OCI-LY3 (cell line): Measurements from ENCODE around the gene TAF4.

ENCODE experiments used
- H2AFZ ChIP-seq: fragments of 200-600, 300-600 bp; shearing (Covaris generic); 2 replicates; pipeline ENCODE4 v1.6.0; 2014; ENCODE audit warnings: antibody characterized with exemption, low read depth, low read length
- H3K27ac ChIP-seq: fragments of 200-600, 300-600 bp; sonication (generic); 2 replicates; pipeline ENCODE4 v1.5.1; 2014; ENCODE audit warnings: mild to moderate bottlenecking, low read length, moderate library complexity, mixed read lengths
- H3K27me3 ChIP-seq: fragments of 200-600, 300-600 bp; sonication (generic); 2 replicates; pipeline ENCODE4 v1.6.1; 2014; ENCODE audit warnings: low read depth, low read length, mixed read lengths
- H3K36me3 ChIP-seq: fragments of 200-600, 300-600 bp; sonication (generic); replicated peaks from 2 replicates; pipeline ENCODE3; 2014; ENCODE audit warnings: low read depth, low read length, mixed read lengths
- H3K4me1 ChIP-seq: fragments of 300-600, 200-600 bp; sonication (generic); 2 replicates; pipeline ENCODE4 v1.6.1; 2014; ENCODE audit warnings: low read length, mixed read lengths
- H3K4me2 ChIP-seq: fragments of 200-600, 300-600 bp; sonication (generic); 2 replicates; pipeline ENCODE4 v1.6.1; 2014; ENCODE audit warnings: low read length, mixed read lengths
- H3K4me3 ChIP-seq: fragments of 300-600, 200-600 bp; sonication (generic); 2 replicates; pipeline ENCODE4 v1.5.1; 2014; ENCODE audit warnings: antibody characterized with exemption, mild to moderate bottlenecking, low read length, moderate library complexity
- H3K79me2 ChIP-seq: fragments of 300-600, 200-600 bp; shearing (Covaris generic); 2 replicates; pipeline ENCODE4 v1.6.1; 2014; ENCODE audit warnings: mild to moderate bottlenecking, low read length, mixed read lengths
- H3K9ac ChIP-seq: fragments of 300-600, 200-600 bp; shearing (Covaris generic); 2 replicates; pipeline ENCODE4 v1.6.0; 2014; ENCODE audit warnings: mild to moderate bottlenecking, low read length, moderate library complexity
- H3K9me3 ChIP-seq: fragments of 200-600, 300-600 bp; shearing (Covaris generic); 2 replicates; pipeline ENCODE4 v1.6.1; 2014; ENCODE audit warnings: low read length, mixed read lengths; ENCODE audit not compliant: insufficient read depth
- H4K20me1 ChIP-seq: fragments of 200-600, 300-600 bp; sonication (generic); 2 replicates; pipeline ENCODE4 v1.6.1; 2016; ENCODE audit warnings: low read length, mixed read lengths; ENCODE audit not compliant: insufficient read depth
- CTCF ChIP-seq: fragments of 200-600, 300-600 bp; sonication (generic); IDR thresholded peaks from 2 replicates; pipeline ENCODE4 v1.5.1; 2014; ENCODE audit warnings: antibody characterized with exemption, low read length, low read depth
- EZH2phosphoT487 ChIP-seq: fragments of 200-600 bp; shearing (Covaris generic); IDR thresholded peaks from 2 replicates; pipeline ENCODE4 v1.6.1; 2018; ENCODE audit warnings: antibody characterized with exemption, mixed run types, low read depth

Gene TAF4

GRCh38 chr20:62065674-62066338, at the start of gene TAF4:
TSS of gene TAF4 (minus strand) at chr20:62065881. CDS start at chr20:62065810, 71 bp downstream.
- peaks cover 20% of the 10 kb centered on the region for H3K36me3 ChIP-seq
- H3K79me2 ChIP-seq, result peaks cover 39% of the 10 kb centered on the region
- H2AFZ ChIP-seq, result peak within 1 kb of the TSS; percentile 88
- peaks cover 36% of the 10 kb centered on the region for H4K20me1 ChIP-seq
- H3K4me1 ChIP-seq, result peaks cover 13% of the 10 kb centered on the region
- no peak for TF ChIP-seq EZH2phosphoT487
- TF ChIP-seq CTCF, result no peak
- no peaks in the 10 kb centered on the region for H3K9me3 ChIP-seq
- H3K27ac ChIP-seq, result peak within 1 kb of the TSS; percentile 34; the same call in 1 of the 2 replicates
- peak within 1 kb of the TSS; percentile 95 for H3K4me3 ChIP-seq
- H3K27me3 ChIP-seq, result peaks cover 4% of the 10 kb centered on the region; the same call in 1 of the 2 replicates
- H3K4me2 ChIP-seq, result peak within 1 kb of the TSS; percentile 94
- H3K9ac ChIP-seq, result peak within 1 kb of the TSS; percentile 87

GRCh38 chr20:62114894-62115293, 49.2 kb upstream of the TAF4 start:
- Histone ChIP-seq H3K9me3 (peaks cover 12% of the 10 kb centered on the region), H3K27me3 (no peaks in the 10 kb centered on the region), H3K36me3 (no peaks in the 10 kb centered on the region)

GRCh38 chr20:62112368-62112767, 46.7 kb upstream of the TAF4 start:
- Histone ChIP-seq H3K9ac (no peak overlapping the region), H3K27me3 (no peaks in the 10 kb centered on the region), H3K4me3 (no peak overlapping the region), H3K4me2 (no peak overlapping the region), H3K27ac (no peak overlapping the region), H2AFZ (no peak overlapping the region), H3K9me3 (peaks cover 20% of the 10 kb centered on the region), H4K20me1 (no peaks in the 10 kb centered on the region), H3K79me2 (no peaks in the 10 kb centered on the region), H3K36me3 (no peaks in the 10 kb centered on the region), H3K4me1 (no peaks in the 10 kb centered on the region)
- TF ChIP-seq EZH2phosphoT487, result no peak
- no peak for TF ChIP-seq CTCF

More at GRCh38 chr20:62114894-62115293, 49.2 kb upstream of the TAF4 start:
- Histone ChIP-seq H3K4me1 (no peaks in the 10 kb centered on the region), H3K9ac (no peak overlapping the region), H3K79me2 (no peaks in the 10 kb centered on the region), H4K20me1 (no peaks in the 10 kb centered on the region), H3K4me2 (no peak overlapping the region), H3K27ac (no peak overlapping the region), H2AFZ (no peak overlapping the region), H3K4me3 (no peak overlapping the region)
- TF ChIP-seq EZH2phosphoT487 (no peak), CTCF (no peak)

- Histone ChIP-seq H3K9me3 (peaks cover 20% of the 10 kb centered on the region), H3K79me2 (no peaks in the 10 kb centered on the region), H3K27ac (no peak overlapping the region), H3K4me2 (no peak overlapping the region), H3K9ac (no peak overlapping the region), H3K27me3 (no peaks in the 10 kb centered on the region), H3K4me3 (no peak overlapping the region), H2AFZ (no peak overlapping the region), H3K36me3 (no peaks in the 10 kb centered on the region), H4K20me1 (no peaks in the 10 kb centered on the region), H3K4me1 (no peaks in the 10 kb centered on the region)
- TF ChIP-seq EZH2phosphoT487, result no peak
- TF ChIP-seq CTCF, result no peak
These were observed 45.5 kb upstream of the TAF4 start for GRCh38 chr20:62111148-62111547.
